Activated B cell treated with CpG ODN at 0.5 μM for 24 hours (primary cell): ENCODE data around the gene CYSRT1. TPM values are rescaled to one million over a fixed set of nuclear protein-coding genes. Genes with fewer than 3 reads are reported as not detected.

ENCODE experiments used
- ATAC-seq: fragments of 200-7000 bp; cut with Tn5 transposase; one replicate; pipeline ENCODE4 v1.10.0; 2021; ENCODE audit warnings: low read depth, mild to moderate bottlenecking, moderate library complexity
- CTCF ChIA-PET: fragments of 350-600 bp; sonication (Branson Sonifier 250); formaldehyde crosslinking; loops from one replicate; lab custom pipeline; 2021; ENCODE audit warnings: antibody characterized with exemption; lab: Charles Lee
- POLR2A ChIA-PET: fragments of 350-600 bp; sonication (Branson Sonifier 250); formaldehyde crosslinking; loops from one replicate; lab custom pipeline; 2021; ENCODE audit warnings: antibody characterized with exemption; lab: Charles Lee
- DNase-seq: peaks from one replicate; pipeline ENCODE4 v3.0.0; 2022
- H3K27ac Mint-ChIP-seq: one replicate; pipeline ENCODE4 v1.8.0; 2020; ENCODE audit warnings: mixed read lengths
- H3K27me3 Mint-ChIP-seq: one replicate; pipeline ENCODE4 v1.8.0; 2021; ENCODE audit warnings: mixed read lengths
- H3K36me3 Mint-ChIP-seq: one replicate; pipeline ENCODE4 v1.8.0; 2021; ENCODE audit warnings: low read depth, mixed read lengths
- H3K4me1 Mint-ChIP-seq: one replicate; pipeline ENCODE4 v1.8.0; 2021; ENCODE audit warnings: mixed read lengths
- H3K4me3 Mint-ChIP-seq: one replicate; pipeline ENCODE4 v1.8.0; 2020; ENCODE audit warnings: mild to moderate bottlenecking, mixed read lengths
- H3K9me3 Mint-ChIP-seq: one replicate; pipeline ENCODE4 v1.8.0; 2020; ENCODE audit warnings: mixed read lengths
- CTCF ChIP-seq: fragments of 200-600 bp; IDR thresholded peaks from one replicate; pipeline ENCODE4 v1.8.0; 2022; ENCODE audit warnings: antibody characterized with exemption, mild to moderate bottlenecking
- intact Hi-C: fragments of 100-400 bp; cut with micrococcal nuclease; formaldehyde crosslinking; loops from one replicate; pipeline ENCODE4 v1.15.1; 2024
- total RNA-seq: library from RNA; stranded (reverse); gene quantifications from 2 replicates; pipeline ENCODE4 v1.2.3, GENCODE V29; 2022

The CYSRT1 gene
- total RNA-seq, 1 donor from 2014 or later = 0.53 TPM

DNA sequence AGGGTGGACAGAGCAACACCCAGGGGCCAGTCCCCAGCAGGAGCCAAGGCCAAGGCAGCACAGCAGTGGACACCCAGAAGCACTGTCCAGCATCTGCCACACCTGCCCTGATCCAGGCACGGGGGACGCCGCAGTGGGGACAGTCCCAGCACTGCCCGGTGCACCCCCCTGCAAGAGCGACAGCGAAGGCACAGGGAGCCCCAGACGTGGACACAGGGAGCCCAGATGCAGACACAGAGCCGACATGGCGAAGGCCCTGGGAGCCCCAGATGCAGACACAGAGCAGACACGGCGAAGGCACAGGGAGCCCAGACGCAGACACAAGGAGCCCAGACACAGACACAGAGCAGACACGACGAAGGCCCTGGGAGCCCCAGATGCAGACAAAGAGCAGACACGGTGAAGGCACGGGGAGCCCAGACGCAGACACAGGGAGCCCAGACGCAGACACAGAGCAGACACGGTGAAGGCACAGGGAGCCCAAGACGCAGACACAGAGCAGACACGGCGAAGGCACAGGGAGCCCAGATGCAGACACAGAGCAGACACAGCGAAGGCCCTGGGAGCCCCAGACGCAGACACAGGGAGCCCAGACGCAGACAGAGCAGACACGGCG is 40.9 kb upstream of the CYSRT1 start:
- ChIA-PET POLR2A (no interaction called here), CTCF (no interaction called here)
- ATAC-seq (no peak), DNase-seq (no peak)
- Mint-ChIP-seq H3K4me3 (no peak overlapping the region), H3K36me3 (peaks cover 75% of the 10 kb centered on the region), H3K27ac (no peak overlapping the region), H3K9me3 (no peaks in the 10 kb centered on the region), H3K27me3 (no peaks in the 10 kb centered on the region), H3K4me1 (peaks cover 22% of the 10 kb centered on the region)
- TF ChIP-seq CTCF = no peak
- intact Hi-C loops = no loop called here

DNA sequence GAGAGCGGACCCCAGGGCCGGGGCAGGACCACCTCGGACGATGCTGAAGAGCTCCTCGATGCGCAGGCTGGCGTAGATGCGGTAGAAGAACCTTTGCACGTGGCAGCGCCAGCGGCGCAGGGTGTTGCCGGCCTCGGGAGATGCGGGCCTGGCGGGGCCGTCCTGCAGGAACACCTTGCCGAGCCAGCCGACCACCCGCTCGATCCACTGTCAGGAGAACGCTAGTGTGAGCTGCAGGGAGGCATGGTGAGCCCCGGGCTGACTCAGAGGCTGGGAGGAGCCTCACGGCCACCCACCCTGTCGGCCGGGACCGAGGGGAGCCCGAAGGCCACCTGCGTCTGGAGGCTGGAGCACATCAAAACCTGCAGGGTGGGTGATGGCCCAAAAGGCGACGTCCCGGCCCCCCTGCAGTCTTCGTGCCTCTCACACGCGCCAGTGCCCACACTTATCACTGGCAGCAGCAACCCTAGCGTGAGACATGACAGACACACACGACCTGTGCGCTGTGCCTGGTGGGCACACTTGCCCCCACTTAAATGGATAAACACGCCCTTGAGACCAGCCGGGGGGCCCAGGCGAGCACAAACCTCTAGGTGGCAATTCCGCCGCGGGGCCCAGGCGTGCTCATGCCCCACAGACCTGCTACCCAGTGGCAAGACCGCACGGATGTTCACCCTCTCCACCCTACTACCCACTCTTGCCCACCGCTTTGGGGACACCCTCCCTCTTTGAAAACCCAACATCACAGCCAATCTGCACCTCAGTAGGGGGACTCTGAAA is 39.9 kb upstream of the CYSRT1 start:
- ATAC-seq = no peak
- POLR2A ChIA-PET = no interaction called here
- DNase-seq = no peak
- Mint-ChIP-seq H3K27ac (no peak overlapping the region), H3K4me3 (no peak overlapping the region), H3K27me3 (no peaks in the 10 kb centered on the region), H3K4me1 (peaks cover 30% of the 10 kb centered on the region), H3K9me3 (no peaks in the 10 kb centered on the region), H3K36me3 (peaks cover 71% of the 10 kb centered on the region)
- intact Hi-C loops = no loop called here
- no peak for TF ChIP-seq CTCF
- CTCF ChIA-PET = no interaction called here

DNA sequence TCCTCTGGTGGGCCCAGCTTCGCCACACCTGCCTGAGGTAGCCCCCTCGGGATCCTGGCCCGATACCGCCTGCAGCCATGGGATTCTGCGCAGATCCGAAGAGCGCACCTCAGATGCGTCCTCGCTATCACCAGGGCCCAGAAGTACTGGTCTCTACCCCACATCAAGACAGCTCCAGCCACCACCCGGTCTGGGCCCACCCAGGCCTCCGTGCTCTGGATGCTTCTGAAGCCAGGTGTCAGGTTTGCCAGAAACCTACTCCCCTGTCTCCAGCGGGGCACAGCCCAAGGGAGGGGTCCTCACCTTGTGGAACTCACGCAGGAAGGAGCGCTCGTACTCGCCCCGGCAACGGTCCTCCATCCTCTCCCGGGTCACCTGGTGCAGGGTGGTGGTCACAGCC is 39.1 kb upstream of the CYSRT1 start:
- CTCF ChIA-PET = no interaction called here
- no peak overlapping the region for H3K4me3 Mint-ChIP-seq

GRCh38 chr9:137186385-137186784 is 38.6 kb upstream of the CYSRT1 start:
- no peaks in the 10 kb centered on the region for H3K27me3 Mint-ChIP-seq
- peaks cover 71% of the 10 kb centered on the region for H3K36me3 Mint-ChIP-seq
- H3K4me1 Mint-ChIP-seq = peaks cover 36% of the 10 kb centered on the region
- intact Hi-C loops = no loop called here
- H3K27ac Mint-ChIP-seq = no peak overlapping the region
- ChIA-PET POLR2A (no interaction called here), CTCF (no interaction called here)
- TF ChIP-seq CTCF = no peak
- no peak for DNase-seq
- peak overlapping the region; percentile 42 for H3K4me3 Mint-ChIP-seq
- H3K9me3 Mint-ChIP-seq = no peaks in the 10 kb centered on the region
- no peak for ATAC-seq

More for the DNA sequence above, 39.1 kb upstream of the CYSRT1 start:
- intact Hi-C loops = no loop called here
- POLR2A ChIA-PET = no interaction called here
- Mint-ChIP-seq H3K9me3 (no peaks in the 10 kb centered on the region), H3K27me3 (no peaks in the 10 kb centered on the region), H3K4me1 (peaks cover 35% of the 10 kb centered on the region), H3K36me3 (peaks cover 72% of the 10 kb centered on the region), H3K27ac (no peak overlapping the region)
- DNase-seq = no peak
- TF ChIP-seq CTCF = no peak
- ATAC-seq = no peak

- DNase-seq (no peak), ATAC-seq (no peak)
- H3K27ac Mint-ChIP-seq = peak overlapping the region; percentile 90
- no peaks in the 10 kb centered on the region for H3K27me3 Mint-ChIP-seq
- peaks cover 36% of the 10 kb centered on the region for H3K4me1 Mint-ChIP-seq
- no peak for TF ChIP-seq CTCF
- peak overlapping the region; percentile 92 for H3K4me3 Mint-ChIP-seq
- H3K36me3 Mint-ChIP-seq = peaks cover 65% of the 10 kb centered on the region
- ChIA-PET CTCF (interaction anchor here (0.6 kb wide), 1 partner anchor 57 kb away, joined by 3 read pairs; no protein-coding TSS in a partner anchor), POLR2A (interaction anchor here (1.0 to 4.4 kb wide), 10 partner anchors 11 to 58 kb away, joined by 3 to 49 read pairs (median 18); partner anchors contain the start of genes CYSRT1, NDOR1, RNF208 and TMEM203)
- H3K9me3 Mint-ChIP-seq = no peaks in the 10 kb centered on the region
- intact Hi-C loops = no loop called here
These were observed 37.6 kb upstream of the CYSRT1 start for GRCh38 chr9:137187386-137187785.
